Measurements from ENCODE around the gene NOP58. TPM values are rescaled to one million over a fixed set of nuclear protein-coding genes. Genes with fewer than 3 reads are reported as not detected.
"Not testable (repeated sequence)": the region's sequence is repeated elsewhere in the genome, so short reads cannot be mapped to it uniquely, and the experiment has no call there.

Gene NOP58
- total RNA-seq, 1 donor from 2014 or later, result 44.1 TPM

DNA sequence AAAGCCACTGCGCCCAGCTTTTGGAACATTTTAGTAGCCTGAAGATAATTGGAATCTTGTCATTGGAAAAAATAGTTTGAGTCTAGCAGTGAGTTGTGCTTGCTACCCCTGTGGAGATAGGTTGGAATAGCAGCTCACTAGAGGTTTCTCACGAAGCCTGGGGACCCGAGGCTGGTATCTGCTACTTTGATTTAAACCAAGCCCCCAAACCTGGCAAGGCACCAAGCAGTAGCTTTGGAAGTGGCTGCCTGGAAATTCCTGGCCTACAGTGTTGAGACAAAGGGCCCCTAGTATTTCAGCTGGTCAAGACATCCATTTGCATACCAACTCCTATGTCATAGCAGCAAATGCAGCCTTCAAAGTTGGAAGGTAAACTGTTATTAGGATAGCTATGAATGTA, 42.1 kb downstream of the NOP58 start:
- H3K4me1 Mint-ChIP-seq (ENCODE audit: unreplicated experiment), result no peaks in the 10 kb centered on the region
- TF ChIP-seq, protein P1, sequence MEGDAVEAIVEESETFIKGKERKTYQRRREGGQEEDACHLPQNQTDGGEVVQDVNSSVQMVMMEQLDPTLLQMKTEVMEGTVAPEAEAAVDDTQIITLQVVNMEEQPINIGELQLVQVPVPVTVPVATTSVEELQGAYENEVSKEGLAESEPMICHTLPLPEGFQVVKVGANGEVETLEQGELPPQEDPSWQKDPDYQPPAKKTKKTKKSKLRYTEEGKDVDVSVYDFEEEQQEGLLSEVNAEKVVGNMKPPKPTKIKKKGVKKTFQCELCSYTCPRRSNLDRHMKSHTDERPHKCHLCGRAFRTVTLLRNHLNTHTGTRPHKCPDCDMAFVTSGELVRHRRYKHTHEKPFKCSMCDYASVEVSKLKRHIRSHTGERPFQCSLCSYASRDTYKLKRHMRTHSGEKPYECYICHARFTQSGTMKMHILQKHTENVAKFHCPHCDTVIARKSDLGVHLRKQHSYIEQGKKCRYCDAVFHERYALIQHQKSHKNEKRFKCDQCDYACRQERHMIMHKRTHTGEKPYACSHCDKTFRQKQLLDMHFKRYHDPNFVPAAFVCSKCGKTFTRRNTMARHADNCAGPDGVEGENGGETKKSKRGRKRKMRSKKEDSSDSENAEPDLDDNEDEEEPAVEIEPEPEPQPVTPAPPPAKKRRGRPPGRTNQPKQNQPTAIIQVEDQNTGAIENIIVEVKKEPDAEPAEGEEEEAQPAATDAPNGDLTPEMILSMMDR (IDR thresholded peaks at IDR 0.05), result no peak
- H3K9me3 Mint-ChIP-seq (ENCODE audit: unreplicated experiment), result no peaks in the 10 kb centered on the region
- H3K4me3 Mint-ChIP-seq (ENCODE audit: unreplicated experiment), result no peak overlapping the region
- H3K27ac Mint-ChIP-seq (ENCODE audit: unreplicated experiment), result no peak overlapping the region
- peaks cover 48% of the 10 kb centered on the region for H3K36me3 Mint-ChIP-seq (ENCODE audit: unreplicated experiment)
- DNase-seq (ENCODE audit: extremely low spot score, unreplicated experiment), result peak; percentile 46
- no peaks in the 10 kb centered on the region for H3K27me3 Mint-ChIP-seq (ENCODE audit: unreplicated experiment)

DNA sequence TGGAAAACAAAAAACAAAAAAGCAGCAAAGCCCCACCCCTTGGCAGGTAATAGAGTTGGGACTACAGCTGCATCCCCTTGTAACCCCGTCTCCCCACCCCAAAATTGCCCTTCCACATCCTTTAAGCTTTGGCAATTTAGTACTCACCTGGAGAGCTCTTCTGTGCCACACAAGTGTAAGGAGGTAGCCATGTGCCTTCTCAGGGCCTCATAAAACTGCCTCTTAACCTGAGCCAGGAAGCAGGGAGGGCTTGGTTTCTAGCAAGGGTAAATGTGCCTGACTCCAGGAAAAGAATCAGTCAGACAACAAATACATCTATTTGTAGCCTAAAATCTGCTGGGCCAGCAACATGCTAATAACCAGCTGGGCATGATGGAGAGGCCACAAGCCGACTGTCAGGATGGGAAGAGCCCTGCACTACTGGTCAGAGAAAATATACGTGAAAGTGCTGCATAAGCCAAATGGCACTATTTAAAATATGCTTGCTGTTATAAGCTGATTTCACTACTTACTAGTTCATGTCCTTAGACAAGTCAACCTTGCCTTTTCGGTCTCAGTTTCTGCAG, 46.3 kb downstream of the NOP58 start:
- DNase-seq (ENCODE audit: extremely low spot score, unreplicated experiment), result peak; percentile 36
- Mint-ChIP-seq H3K36me3 (ENCODE audit: unreplicated experiment) (peaks cover 24% of the 10 kb centered on the region), H3K27me3 (ENCODE audit: unreplicated experiment) (no peaks in the 10 kb centered on the region), H3K9me3 (ENCODE audit: unreplicated experiment) (no peaks in the 10 kb centered on the region), H3K27ac (ENCODE audit: unreplicated experiment) (no peak overlapping the region), H3K4me1 (ENCODE audit: unreplicated experiment) (peaks cover 5% of the 10 kb centered on the region), H3K4me3 (ENCODE audit: unreplicated experiment) (no peak overlapping the region)
- TF ChIP-seq, protein P1 (IDR thresholded peaks at IDR 0.05), result no peak

DNA sequence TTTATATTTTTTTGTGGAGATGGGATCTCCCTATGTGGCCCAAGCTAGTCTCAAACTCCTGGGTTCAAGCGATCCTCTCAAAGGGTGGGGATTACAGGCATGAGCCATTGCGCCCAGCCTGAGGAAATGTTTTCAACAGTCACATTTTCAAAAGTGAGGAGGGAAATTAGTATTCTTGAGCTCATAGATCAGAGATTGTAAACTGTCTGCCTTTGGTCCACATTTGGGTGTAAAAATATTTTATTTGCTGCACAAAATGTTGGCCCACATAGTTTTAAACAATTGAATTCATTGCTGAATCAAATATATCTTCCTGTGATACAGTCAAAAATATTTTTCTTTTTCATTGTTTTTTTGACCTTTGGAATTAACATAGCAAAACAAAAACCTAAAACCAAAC, 48.6 kb downstream of the NOP58 start:
- TF ChIP-seq, protein P1 (IDR thresholded peaks at IDR 0.05), result no peak
- H3K4me1 Mint-ChIP-seq (ENCODE audit: unreplicated experiment), result peaks cover 17% of the 10 kb centered on the region
- peaks cover 15% of the 10 kb centered on the region for H3K36me3 Mint-ChIP-seq (ENCODE audit: unreplicated experiment)
- no peaks in the 10 kb centered on the region for H3K27me3 Mint-ChIP-seq (ENCODE audit: unreplicated experiment)
- H3K9me3 Mint-ChIP-seq (ENCODE audit: unreplicated experiment), result no peaks in the 10 kb centered on the region
- H3K4me3 Mint-ChIP-seq (ENCODE audit: unreplicated experiment), result no peak overlapping the region
- no peak for DNase-seq (ENCODE audit: extremely low spot score, unreplicated experiment)
- no peak overlapping the region for H3K27ac Mint-ChIP-seq (ENCODE audit: unreplicated experiment)

DNA sequence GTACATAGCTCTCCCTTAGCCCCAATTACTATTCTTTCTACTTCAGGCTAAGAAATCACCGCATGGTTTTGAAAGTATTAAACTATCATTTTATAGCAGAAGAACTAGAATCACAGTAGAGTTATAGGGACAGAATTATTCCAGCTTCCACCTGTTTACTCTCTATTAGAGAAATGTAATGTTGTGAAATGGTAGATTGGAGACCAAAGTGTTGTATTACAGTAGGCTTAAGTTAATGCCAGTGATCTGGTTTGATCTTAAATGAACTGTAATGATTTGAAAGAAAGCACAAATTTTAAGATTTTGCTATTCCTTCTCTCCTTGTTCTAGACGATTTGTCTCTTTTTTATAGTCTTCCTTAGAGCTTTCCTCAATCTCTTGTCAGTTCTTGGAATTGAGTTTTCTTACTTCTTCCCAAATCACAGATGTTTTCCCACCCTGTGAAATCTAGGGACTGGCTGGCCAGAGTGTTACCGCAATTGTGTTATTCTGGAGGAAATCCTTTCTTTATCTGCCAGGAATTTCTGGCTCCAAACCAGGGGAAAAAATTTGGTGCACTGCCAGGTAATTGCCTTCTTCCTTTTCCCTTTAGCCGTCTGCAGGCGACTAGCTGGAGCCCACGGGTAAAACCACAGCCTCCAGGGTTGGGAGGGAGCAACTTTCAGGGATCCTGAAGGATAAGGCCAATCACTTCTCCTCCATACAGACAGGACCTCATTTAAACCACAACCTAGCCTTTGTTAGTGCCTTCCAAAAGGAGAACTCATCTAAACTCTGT, 51.7 kb downstream of the NOP58 start:
- Mint-ChIP-seq H3K27me3 (ENCODE audit: unreplicated experiment) (no peaks in the 10 kb centered on the region), H3K36me3 (ENCODE audit: unreplicated experiment) (peaks cover 4% of the 10 kb centered on the region), H3K4me1 (ENCODE audit: unreplicated experiment) (peaks cover 17% of the 10 kb centered on the region), H3K9me3 (ENCODE audit: unreplicated experiment) (no peaks in the 10 kb centered on the region), H3K4me3 (ENCODE audit: unreplicated experiment) (no peak overlapping the region), H3K27ac (ENCODE audit: unreplicated experiment) (peak overlapping the region; percentile 67)
- DNase-seq (ENCODE audit: extremely low spot score, unreplicated experiment), result peak; percentile 75
- TF ChIP-seq, protein P1 (IDR thresholded peaks at IDR 0.05), result no peak

DNA sequence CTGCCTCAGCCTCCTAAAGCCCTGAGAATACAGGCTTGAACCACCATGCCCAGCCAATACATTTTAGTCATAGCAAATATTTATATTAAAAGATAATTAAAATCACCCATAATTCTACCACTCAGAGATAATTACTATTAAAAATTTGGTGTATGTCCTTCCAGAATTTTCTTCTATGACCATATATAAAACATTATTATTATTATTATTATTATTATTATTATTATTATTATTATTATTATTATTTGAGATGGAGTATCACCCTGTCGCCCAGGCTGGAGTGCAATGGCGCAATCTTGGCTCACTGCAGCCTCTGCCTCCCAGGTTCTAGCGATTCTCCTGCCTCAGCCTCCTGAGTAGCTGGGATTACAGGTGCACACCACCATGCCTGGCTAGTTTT, 54.8 kb downstream of the NOP58 start:
- H3K27me3 Mint-ChIP-seq (ENCODE audit: unreplicated experiment); H3K27ac Mint-ChIP-seq (ENCODE audit: unreplicated experiment); H3K4me3 Mint-ChIP-seq (ENCODE audit: unreplicated experiment); DNase-seq (ENCODE audit: extremely low spot score, unreplicated experiment); H3K9me3 Mint-ChIP-seq (ENCODE audit: unreplicated experiment): not testable (repeated sequence)
- Mint-ChIP-seq H3K4me1 (ENCODE audit: unreplicated experiment) (peaks cover 17% of the 10 kb centered on the region), H3K36me3 (ENCODE audit: unreplicated experiment) (peaks cover 12% of the 10 kb centered on the region)
